Measurements from ENCODE around the gene C20orf173. TPM values are rescaled to one million over a fixed set of nuclear protein-coding genes. Genes with fewer than 3 reads are reported as not detected.
"Not testable (repeated sequence)": the region's sequence is repeated elsewhere in the genome, so short reads cannot be mapped to it uniquely, and the experiment has no call there.

C20orf173 gene
- total RNA-seq, 1 donor from 2014 or later, result not detected

DNA sequence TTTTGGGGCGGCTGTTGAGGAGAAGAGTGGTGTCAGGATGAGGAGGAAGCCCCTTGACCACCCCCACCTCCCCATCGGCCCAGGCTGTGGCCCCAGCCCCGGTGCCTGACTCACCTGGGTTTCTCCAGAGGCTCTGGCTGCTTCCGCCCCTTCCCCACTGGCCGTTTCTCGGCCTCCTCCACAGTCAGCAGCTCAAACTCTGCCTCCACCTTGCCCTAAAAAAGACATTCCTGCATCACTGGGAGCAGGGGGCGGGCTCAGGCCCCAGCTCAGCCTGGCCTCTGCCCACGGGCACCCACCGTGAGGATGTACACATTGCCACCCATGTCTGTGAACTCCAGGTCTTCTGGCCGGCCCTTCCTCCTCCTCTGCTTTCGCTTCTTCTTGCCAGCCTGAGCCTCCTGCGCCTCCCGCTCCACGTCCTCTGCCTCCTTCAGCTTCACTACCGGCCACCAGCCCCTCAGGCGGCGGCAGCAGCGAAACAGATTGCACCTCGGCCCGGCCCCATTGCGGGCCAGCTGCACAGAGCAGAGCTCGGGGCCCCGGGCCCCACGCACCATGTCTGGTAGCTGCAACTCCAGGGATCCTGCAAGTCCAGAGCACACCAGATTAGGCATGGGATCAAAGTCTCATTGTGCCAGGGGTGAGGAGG lies 29.7 kb upstream of the C20orf173 start:
- H3K4me1 Mint-ChIP-seq (ENCODE audit: low read depth), result peaks cover 2% of the 10 kb centered on the region
- no peak overlapping the region for H3K27ac Mint-ChIP-seq (ENCODE audit: unreplicated experiment)
- no peaks in the 10 kb centered on the region for H3K27me3 Mint-ChIP-seq (ENCODE audit: low read depth)
- no peak overlapping the region for H3K4me3 Mint-ChIP-seq (ENCODE audit: unreplicated experiment)
- H3K36me3 Mint-ChIP-seq (ENCODE audit: low read depth), result peaks cover 28% of the 10 kb centered on the region
- peak; percentile 83 for DNase-seq (ENCODE audit: low spot score)
- no peaks in the 10 kb centered on the region for H3K9me3 Mint-ChIP-seq (ENCODE audit: low read depth)
- TF ChIP-seq CTCF (IDR thresholded peaks at IDR 0.05), result no peak

- peak; percentile 51 for DNase-seq (ENCODE audit: low spot score)
- H3K9me3 Mint-ChIP-seq (ENCODE audit: low read depth), result no peaks in the 10 kb centered on the region
- no peak overlapping the region for H3K27ac Mint-ChIP-seq (ENCODE audit: unreplicated experiment)
- H3K4me1 Mint-ChIP-seq (ENCODE audit: low read depth), result peaks cover 2% of the 10 kb centered on the region
- no peaks in the 10 kb centered on the region for H3K27me3 Mint-ChIP-seq (ENCODE audit: low read depth)
- no peak for TF ChIP-seq CTCF (IDR thresholded peaks at IDR 0.05)
- H3K36me3 Mint-ChIP-seq (ENCODE audit: low read depth), result peaks cover 31% of the 10 kb centered on the region
- H3K4me3 Mint-ChIP-seq (ENCODE audit: unreplicated experiment), result no peak overlapping the region
Measured at GRCh38 chr20:35558451-35558850, 29.0 kb upstream of the C20orf173 start.

- Mint-ChIP-seq H3K27ac (ENCODE audit: unreplicated experiment) (no peak overlapping the region), H3K27me3 (ENCODE audit: low read depth) (no peaks in the 10 kb centered on the region), H3K36me3 (ENCODE audit: low read depth) (peaks cover 31% of the 10 kb centered on the region), H3K4me3 (ENCODE audit: unreplicated experiment) (no peak overlapping the region), H3K4me1 (ENCODE audit: low read depth) (peaks cover 2% of the 10 kb centered on the region), H3K9me3 (ENCODE audit: low read depth) (no peaks in the 10 kb centered on the region)
- TF ChIP-seq CTCF (IDR thresholded peaks at IDR 0.05), result no peak
- peak; percentile 68 for DNase-seq (ENCODE audit: low spot score)
Measured at GRCh38 chr20:35556871-35557270, 27.4 kb upstream of the C20orf173 start.

DNA sequence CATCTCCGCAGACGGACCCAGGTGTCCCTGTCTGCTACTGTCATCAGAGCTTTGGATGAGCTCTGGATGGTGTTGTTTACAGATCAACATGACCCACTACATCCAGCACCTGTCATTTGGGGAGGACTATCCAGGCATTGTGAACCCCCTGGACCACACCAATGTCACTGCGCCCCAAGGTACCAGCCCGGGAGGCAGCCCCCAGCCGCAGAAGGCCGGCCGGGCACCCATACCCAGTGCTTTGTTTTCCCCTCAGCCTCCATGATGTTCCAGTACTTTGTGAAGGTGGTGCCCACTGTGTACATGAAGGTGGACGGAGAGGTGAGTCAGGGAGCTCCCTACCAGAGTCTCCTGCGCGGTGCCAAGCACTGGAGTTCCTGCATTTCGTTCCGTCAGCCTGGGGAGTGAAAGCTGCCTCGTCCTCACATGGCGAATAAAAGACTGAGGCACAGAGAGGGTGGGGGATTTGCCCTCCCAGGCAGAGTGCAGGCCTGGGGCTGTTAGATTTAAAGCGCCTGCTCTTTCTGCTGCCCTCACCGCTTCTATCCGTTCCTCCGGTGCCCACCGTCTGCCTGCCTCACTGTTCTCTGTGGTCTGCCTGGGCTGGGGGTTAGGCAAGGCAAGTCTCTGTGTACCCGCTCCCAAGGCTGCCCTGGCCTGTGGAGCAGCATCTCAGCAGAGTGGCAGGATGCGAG lies 26.6 kb upstream of the C20orf173 start:
- H3K4me3 Mint-ChIP-seq (ENCODE audit: unreplicated experiment), result no peak overlapping the region
- no peaks in the 10 kb centered on the region for H3K9me3 Mint-ChIP-seq (ENCODE audit: low read depth)
- peaks cover 31% of the 10 kb centered on the region for H3K36me3 Mint-ChIP-seq (ENCODE audit: low read depth)
- H3K27ac Mint-ChIP-seq (ENCODE audit: unreplicated experiment), result no peak overlapping the region
- H3K27me3 Mint-ChIP-seq (ENCODE audit: low read depth), result no peaks in the 10 kb centered on the region
- peaks cover 2% of the 10 kb centered on the region for H3K4me1 Mint-ChIP-seq (ENCODE audit: low read depth)
- TF ChIP-seq CTCF (IDR thresholded peaks at IDR 0.05), result no peak
- DNase-seq (ENCODE audit: low spot score), result peak; percentile 81

DNA sequence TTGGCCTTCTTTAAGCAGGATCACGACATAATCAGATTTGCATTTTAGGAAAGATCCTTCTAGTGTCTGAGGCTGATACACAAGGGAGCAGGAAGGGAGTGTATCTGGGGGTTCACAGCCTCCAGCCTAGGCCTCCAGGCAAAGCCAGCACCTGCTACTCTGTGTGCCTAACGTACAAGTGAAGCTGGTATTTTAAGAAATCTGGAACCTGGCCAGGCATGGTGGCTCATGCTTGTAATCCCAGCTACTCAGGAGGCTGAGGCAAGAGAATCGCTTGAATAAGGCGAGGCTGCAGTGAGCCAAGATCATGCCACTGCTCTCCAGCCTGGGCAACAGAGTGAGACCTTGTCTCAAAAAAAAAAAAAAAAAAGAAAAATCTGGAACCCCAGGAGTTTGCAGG lies 26.0 kb upstream of the C20orf173 start:
- not testable (repeated sequence) for H3K9me3 Mint-ChIP-seq (ENCODE audit: low read depth); H3K4me1 Mint-ChIP-seq (ENCODE audit: low read depth); H3K4me3 Mint-ChIP-seq (ENCODE audit: unreplicated experiment); H3K27me3 Mint-ChIP-seq (ENCODE audit: low read depth); H3K27ac Mint-ChIP-seq (ENCODE audit: unreplicated experiment)
- DNase-seq (ENCODE audit: low spot score), result peak; percentile 19
- peaks cover 31% of the 10 kb centered on the region for H3K36me3 Mint-ChIP-seq (ENCODE audit: low read depth)
